Measurements from ENCODE around the gene GNA12.

Gene GNA12

GRCh38 chr7:2830609-2831376 is 13.3 kb downstream of the GNA12 start:
- no peak overlapping the region for H3K4me3 ChIP-seq (ENCODE audit: low read depth, low read length)
- CTCF ChIA-PET: interaction anchor here (0.9 kb wide), 1 partner anchor 9 kb away, joined by 3 read pairs; no protein-coding TSS in a partner anchor
- POLR2A ChIA-PET: no interaction called here
- DNase-seq (ENCODE audit: low read depth, low spot score): no peak
- TF ChIP-seq CTCF (IDR thresholded peaks at IDR 0.05; ENCODE audit: insufficient read depth, low read length, missing control alignments): no peak

GRCh38 chr7:2829040-2829439 is 15.1 kb downstream of the GNA12 start:
- POLR2A ChIA-PET: no interaction called here
- H3K4me3 ChIP-seq (ENCODE audit: low read depth, low read length): no peak overlapping the region
- DNase-seq (ENCODE audit: low read depth, low spot score): no peak
- CTCF ChIA-PET: interaction anchor here (1.2 kb wide), 1 partner anchor 9 kb away, joined by 6 read pairs; no protein-coding TSS in a partner anchor
- no peak for TF ChIP-seq CTCF (IDR thresholded peaks at IDR 0.05; ENCODE audit: insufficient read depth, low read length, missing control alignments)

GRCh38 chr7:2826771-2827170 is 17.3 kb downstream of the GNA12 start:
- ChIA-PET CTCF (interaction anchor here (1.2 kb wide), 1 partner anchor 14 kb away, joined by 3 read pairs; no protein-coding TSS in a partner anchor), POLR2A (no interaction called here)
- DNase-seq (ENCODE audit: low read depth, low spot score): no peak
- H3K4me3 ChIP-seq (ENCODE audit: low read depth, low read length): no peak overlapping the region
- no peak for TF ChIP-seq CTCF (IDR thresholded peaks at IDR 0.05; ENCODE audit: insufficient read depth, low read length, missing control alignments)

- ChIA-PET CTCF (interaction anchor here (0.8 to 1.2 kb wide), 2 partner anchors 13 to 155 kb away, joined by 3 read pairs; no protein-coding TSS in a partner anchor), POLR2A (no interaction called here)
- DNase-seq (ENCODE audit: low read depth, low spot score): no peak
- no peak for TF ChIP-seq CTCF (IDR thresholded peaks at IDR 0.05; ENCODE audit: insufficient read depth, low read length, missing control alignments)
- H3K4me3 ChIP-seq (ENCODE audit: low read depth, low read length): no peak overlapping the region
Observed at GRCh38 chr7:2825559-2826227, 18.4 kb downstream of the GNA12 start.

- no peak for DNase-seq (ENCODE audit: low read depth, low spot score)
- TF ChIP-seq CTCF (IDR thresholded peaks at IDR 0.05; ENCODE audit: insufficient read depth, low read length, missing control alignments): no peak
- no peak overlapping the region for H3K4me3 ChIP-seq (ENCODE audit: low read depth, low read length)
- ChIA-PET CTCF (interaction anchor here (0.8 kb wide), 1 partner anchor 154 kb away, joined by 3 read pairs; no protein-coding TSS in a partner anchor), POLR2A (no interaction called here)
Observed at GRCh38 chr7:2824678-2825461, 19.2 kb downstream of the GNA12 start.
